Amniotic epithelial cell (primary cell): ENCODE results near the gene TDRD6.
A peak's percentile ranks its signal among the peaks of the same experiment; 100 is the strongest.

Source experiments
- DNase-seq: peaks from one replicate; pipeline ENCODE4 v3.0.0-alpha.2; 2010; ENCODE audit warnings: low read depth

TDRD6 gene

DNA sequence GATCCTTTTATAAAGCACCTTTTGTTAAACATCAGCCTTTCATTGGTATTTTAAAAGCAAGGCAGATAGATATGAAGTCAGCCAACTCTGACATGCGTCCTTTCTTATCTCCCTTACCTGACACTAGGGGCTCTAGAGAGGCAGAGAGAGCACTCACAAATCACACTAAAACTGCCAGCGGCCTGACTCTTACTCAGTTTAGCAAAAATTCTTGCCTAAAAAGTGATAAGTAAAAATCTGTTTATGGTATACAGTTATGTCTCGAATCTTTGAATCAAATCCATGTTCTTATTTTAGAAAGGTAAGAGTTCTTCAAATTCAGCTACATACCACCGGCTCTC, 10.4 kb upstream of the TDRD6 start:
- DNase-seq, result no peak

- peak; percentile 77 for DNase-seq
These were observed 2.9 kb upstream of the TDRD6 start for GRCh38 chr6:46684771-46685170.

DNA sequence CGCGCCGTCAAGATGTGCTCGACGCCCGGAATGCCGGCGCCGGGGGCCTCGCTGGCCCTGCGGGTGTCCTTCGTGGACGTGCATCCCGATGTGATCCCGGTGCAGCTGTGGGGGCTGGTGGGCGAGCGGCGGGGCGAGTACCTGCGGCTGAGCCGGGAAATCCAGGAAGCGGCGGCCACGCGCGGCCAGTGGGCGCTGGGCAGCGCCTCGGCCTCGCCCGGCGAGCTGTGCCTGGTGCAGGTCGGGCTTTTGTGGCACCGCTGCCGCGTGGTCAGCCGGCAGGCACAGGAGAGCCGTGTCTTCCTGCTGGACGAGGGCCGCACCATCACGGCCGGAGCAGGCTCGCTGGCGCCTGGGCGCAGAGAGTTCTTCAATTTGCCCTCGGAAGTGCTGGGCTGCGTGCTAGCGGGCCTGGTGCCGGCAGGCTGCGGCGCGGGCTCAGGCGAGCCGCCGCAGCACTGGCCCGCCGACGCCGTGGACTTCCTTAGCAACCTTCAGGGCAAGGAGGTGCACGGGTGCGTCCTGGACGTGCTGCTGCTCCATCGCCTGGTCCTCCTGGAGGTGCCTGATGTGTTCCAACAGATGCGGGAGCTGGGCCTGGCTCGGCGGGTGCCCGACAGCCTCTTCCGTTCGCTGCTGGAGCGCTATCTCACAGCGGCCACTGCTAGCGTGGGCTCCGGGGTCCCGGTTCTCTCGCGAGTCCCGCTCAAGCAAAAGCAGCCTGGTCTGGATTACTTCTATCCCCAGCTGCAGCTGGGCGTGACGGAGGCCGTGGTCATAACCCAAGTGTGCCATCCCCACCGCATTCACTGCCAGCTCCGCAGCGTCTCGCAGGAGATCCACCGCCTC, 656 bp downstream of the TDRD6 start:
- DNase-seq, result no peak

GRCh38 chr6:46688966-46689335, 1.3 kb downstream of the TDRD6 start:
- DNase-seq, result no peak

DNA sequence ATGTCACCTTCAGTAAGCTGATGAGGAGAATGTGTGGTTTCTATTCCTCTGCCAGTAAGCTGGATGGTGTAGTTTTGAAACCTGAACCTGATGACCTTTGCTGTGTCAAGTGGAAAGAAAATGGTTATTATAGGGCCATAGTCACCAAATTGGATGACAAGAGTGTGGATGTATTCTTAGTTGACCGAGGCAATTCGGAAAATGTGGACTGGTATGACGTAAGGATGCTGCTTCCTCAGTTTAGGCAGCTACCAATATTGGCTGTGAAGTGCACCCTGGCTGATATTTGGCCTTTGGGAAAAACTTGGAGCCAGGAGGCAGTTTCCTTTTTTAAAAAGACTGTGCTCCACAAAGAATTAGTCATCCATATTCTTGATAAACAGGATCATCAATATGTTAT, 2.0 kb downstream of the TDRD6 start:
- DNase-seq, result no peak

- no peak for DNase-seq
These were observed 2.6 kb downstream of the TDRD6 start for GRCh38 chr6:46690141-46690755.

GRCh38 chr6:46690911-46691451, 3.3 kb downstream of the TDRD6 start:
- no peak for DNase-seq

DNA sequence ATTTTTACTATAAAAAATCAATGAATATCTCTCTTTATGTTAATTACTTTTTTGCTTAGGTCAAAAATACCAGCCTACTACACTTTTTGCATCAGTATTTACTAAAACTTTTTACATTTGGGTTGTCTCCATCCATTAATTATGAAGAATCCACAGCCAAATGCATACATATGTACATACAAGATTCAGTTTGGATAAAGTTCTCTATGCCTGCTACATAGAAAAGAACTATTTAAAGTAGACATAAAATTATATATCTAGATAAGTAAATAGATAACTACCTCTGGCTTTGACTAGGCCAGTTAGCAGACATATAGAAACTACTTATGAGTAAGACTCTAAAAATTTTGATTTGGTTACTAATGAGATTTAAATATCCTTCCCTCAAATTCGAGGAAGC, 12.3 kb downstream of the TDRD6 start:
- DNase-seq, result no peak

DNA sequence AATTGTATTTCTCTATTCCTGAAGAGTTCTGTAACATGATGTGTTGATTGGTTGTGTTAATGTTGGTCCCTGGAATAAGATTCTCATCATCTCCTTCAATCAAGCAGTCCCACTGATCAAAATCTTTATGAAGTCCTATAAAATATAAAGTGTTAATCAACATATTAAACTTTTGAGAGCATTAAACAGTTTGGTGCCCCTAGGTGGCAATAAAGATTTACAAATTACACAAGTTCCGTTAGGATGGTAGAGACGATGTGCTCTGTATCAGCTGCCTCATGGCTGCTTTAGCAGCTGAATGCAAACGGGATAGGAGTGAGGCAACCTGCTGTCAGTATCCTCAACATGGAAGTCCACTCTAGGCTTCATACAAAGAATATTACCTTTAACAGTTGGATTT, 16.9 kb downstream of the TDRD6 start:
- DNase-seq, result peak; percentile 9

- DNase-seq, result no peak
These were observed 18.8 kb downstream of the TDRD6 start for GRCh38 chr6:46706464-46706863.

DNA sequence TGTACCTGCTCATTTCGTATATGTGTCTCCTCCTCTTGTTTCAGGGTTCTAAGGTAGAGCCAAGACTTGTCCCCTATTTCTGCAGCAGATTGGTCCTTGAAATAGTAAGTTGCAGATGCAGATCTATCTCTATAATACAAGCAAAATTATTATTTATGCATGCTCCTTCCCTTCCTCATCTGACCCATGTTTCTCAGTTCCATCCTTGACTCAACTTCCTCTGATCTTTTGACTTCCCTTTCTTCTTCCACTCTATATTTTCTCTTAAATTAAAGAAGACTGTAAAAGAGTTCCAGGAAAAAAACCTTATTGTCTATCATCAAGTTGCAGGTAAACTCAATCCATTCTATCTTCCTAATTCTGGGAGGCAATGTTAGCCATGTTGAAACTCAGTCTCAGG, 23.8 kb downstream of the TDRD6 start:
- DNase-seq, result no peak

- no peak for DNase-seq
These were observed 27.5 kb downstream of the TDRD6 start for GRCh38 chr6:46715141-46715540.

DNA sequence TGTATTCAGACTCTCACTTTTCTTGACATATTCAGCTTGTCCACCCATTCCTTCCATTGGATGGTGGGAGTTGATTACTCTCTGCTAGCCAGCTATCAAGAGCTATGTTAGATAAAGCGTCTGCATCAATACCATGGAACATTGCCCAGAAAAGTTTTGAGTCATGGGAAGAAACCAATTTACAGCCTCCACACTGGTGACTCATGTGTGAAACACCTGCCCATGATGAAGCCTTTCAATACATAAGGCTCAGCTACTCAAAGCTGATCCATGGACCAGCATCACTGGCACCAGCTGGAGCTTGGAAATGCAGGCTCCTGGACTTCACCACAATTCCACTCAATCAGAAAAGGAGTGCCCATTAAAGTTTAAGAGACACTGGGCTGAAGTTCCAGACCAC, 31.4 kb downstream of the TDRD6 start:
- DNase-seq, result peak; percentile 30

GRCh38 chr6:46720401-46720800, 32.7 kb downstream of the TDRD6 start:
- DNase-seq, result no peak

GRCh38 chr6:46729787-46730326, 42.2 kb downstream of the TDRD6 start:
- DNase-seq, result no peak

- no peak for DNase-seq
These were observed 43.3 kb downstream of the TDRD6 start for GRCh38 chr6:46730921-46731461.

- no peak for DNase-seq
These were observed 45.7 kb downstream of the TDRD6 start for GRCh38 chr6:46733341-46733801.

DNA sequence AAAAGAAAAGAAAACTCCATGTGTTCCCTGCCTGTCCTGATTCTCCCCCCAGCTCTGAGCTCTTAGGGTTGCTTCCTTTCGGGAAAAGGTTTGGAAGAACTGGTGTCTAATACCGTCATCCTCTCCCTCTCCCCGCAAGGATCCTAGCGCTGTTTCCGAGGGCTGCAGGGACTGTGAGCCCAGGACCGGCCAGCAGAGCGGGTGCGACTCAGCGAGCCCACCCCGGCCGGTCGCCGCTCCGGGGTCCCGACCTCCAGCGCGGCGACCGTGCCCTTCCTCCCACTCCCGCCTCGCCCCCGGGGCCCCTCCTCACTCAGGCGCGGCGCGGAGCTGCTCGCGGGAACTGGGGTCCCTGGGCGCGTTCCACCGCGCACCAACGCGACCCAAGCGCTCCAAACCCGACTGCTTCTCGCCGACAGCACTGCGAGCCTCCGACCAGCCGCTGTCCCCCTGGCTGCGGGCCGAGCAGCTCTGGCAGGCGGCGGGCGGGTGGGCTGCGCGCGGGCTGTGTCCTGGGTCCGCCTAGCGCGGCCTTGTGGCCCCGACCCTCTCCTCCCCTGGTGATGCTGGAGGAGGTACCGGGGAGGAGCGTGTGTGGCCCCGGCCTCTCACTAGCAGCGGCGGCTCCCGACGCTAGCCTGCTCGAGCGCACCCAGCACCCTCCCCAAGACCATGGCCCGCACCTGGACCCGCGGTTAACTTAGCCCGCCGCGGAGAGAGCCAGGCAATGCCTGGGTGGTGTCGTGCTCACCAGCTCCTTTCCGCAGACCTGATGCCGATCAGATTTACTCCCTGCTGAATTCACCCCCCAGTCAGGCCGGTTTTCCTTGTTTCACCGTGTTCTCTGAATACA, 47.4 kb downstream of the TDRD6 start, which contains the start of gene PLA2G7:
Gene PLA2G7, minus strand, starts transcription at position 509 of the 853 bp plus-strand sequence. CDS start 12,484 bp downstream, outside the sequence.
- DNase-seq, result no peak

DNA sequence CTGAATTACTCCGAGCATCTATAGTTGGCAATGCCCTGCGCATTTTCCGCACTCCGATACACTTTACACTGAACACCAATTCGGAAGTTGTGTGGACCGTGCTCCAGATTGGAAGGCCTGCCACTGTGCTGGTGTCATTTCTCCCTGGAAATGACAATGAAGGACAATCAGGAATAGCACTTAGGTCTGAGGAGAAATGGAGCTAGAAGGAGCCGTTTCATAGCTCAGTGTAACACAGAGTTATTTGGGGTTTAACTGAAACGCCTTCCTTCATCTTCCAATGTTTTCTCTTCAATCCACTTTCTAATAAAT, 48.0 kb downstream of the TDRD6 start:
- DNase-seq, result no peak

DNA sequence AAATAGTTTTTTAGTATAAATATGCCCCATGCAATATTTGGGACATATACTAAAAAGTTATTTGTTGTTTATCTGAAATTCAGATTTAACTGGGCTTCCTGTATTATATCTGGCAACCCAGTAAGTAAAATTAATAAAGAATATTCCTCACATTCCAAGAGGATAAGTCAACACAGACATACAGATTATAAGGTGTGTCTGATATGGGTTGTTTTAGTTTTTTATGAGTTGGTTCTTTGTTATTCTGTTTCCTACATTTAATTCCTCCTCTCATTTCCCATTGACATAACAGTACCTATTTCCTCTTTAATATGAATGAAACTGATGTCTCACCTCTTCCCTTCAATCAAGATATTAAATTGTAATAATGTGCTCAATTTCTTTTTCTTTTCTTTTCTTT, 49.2 kb downstream of the TDRD6 start:
- no peak for DNase-seq

- no peak for DNase-seq
These were observed 53.8 kb downstream of the TDRD6 start for GRCh38 chr6:46741482-46741881.

DNA sequence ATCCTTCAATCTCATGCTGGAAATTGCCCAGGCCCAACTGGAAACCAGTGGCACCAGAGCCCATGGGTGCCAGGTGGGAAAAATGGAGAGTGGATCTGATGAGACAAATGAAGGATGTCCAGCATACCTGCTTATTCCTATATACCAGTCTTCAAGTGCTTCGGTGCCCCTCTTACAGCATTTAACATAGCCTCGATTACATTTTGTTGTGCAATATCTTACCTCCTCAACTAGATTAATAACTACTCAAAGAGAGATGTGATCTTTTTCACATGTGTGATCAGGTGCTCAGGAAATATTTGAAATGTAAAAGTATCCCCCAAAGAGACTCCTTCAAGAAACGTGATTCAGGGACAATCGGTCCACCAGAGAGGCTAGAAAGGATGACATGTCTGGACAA, 54.2 kb downstream of the TDRD6 start:
- DNase-seq, result no peak
